GM12878 (cell line): Measurements from ENCODE around the gene RRM2. TPM values are rescaled to one million over a fixed set of nuclear protein-coding genes. Genes with fewer than 3 reads are reported as not detected.

Experiments used
- ATAC-seq: fragments of 200-7000 bp; cut with Tn5 transposase; 3 replicates; pipeline ENCODE4 v1.9.1; 2020; ENCODE audit warnings: mild to moderate bottlenecking, moderate library complexity
- BruUV-seq: library from RNA; stranded (reverse); fragments of 400-500 nt; replicated peaks from 2 replicates; lab custom pipeline; 2021; lab: Mats Ljungman, UMichigan
- CTCF ChIA-PET: fragments of 300-600 bp; sonication (Branson Sonifier 250); formaldehyde crosslinking; extraction: SDS; loops from one replicate; lab custom pipeline; 2021; ENCODE audit warnings: inconsistent platforms; lab: Yijun Ruan, JAX
- POLR2A ChIA-PET: fragments of 350-600 bp; formaldehyde crosslinking; extraction: SDS; loops from one replicate; lab custom pipeline; 2021; ENCODE audit warnings: inconsistent platforms; lab: Charles Lee
- RAD21 ChIA-PET: fragments of 300-600 bp; sonication (Branson Sonifier 250); formaldehyde crosslinking; loops from one replicate; lab custom pipeline; 2023; ENCODE audit warnings: antibody characterized with exemption; ENCODE audit not compliant: unreplicated experiment; lab: Charles Lee
- SMC1A ChIA-PET: fragments of 300-600 bp; sonication (Branson Sonifier 250); formaldehyde crosslinking; loops from one replicate; lab custom pipeline; 2023; ENCODE audit not compliant: unreplicated experiment, uncharacterized antibody; lab: Charles Lee
- DNase-seq: peaks from one replicate; pipeline ENCODE4 v3.0.0-alpha.2; 2011; ENCODE audit warnings: low read depth, low spot score
- FAIRE-seq: peaks from 3 replicates; lab custom pipeline; 2011; peaks lifted over from hg19 to GRCh38; lab: Jason Lieb, UNC
- H2AFZ ChIP-seq: 2 replicates; pipeline ENCODE4 v1.6.0; 2011; ENCODE audit warnings: low read depth, low read length, control low read depth; ENCODE audit not compliant: control insufficient read depth
- H3K27ac ChIP-seq: 2 replicates; pipeline ENCODE4 v1.5.1; 2011; ENCODE audit warnings: control low read depth; ENCODE audit not compliant: control insufficient read depth, insufficient read depth
- H3K27me3 ChIP-seq, 2 experiments: replicated peaks in 1 of 2; 2 replicates each; pipeline versions ENCODE4 v1.6.0 to v1.6.1; 2011; ENCODE audit warnings: low read length in 1 of 2; ENCODE audit not compliant: control insufficient read depth in 2 of 2, insufficient read depth in 2 of 2
- H3K36me3 ChIP-seq, 2 experiments: 2 replicates each; pipeline ENCODE4 v1.5.1; 2011; ENCODE audit warnings: low read length in 1 of 2; ENCODE audit not compliant: control insufficient read depth in 2 of 2, insufficient read depth in 2 of 2
- H3K4me1 ChIP-seq: 2 replicates; pipeline ENCODE4 v1.6.1; 2011; ENCODE audit warnings: mild to moderate bottlenecking, low read length, moderate library complexity, mixed read lengths; ENCODE audit not compliant: control insufficient read depth, insufficient read depth
- H3K4me2 ChIP-seq: 2 replicates; pipeline ENCODE4 v1.6.0; 2011; ENCODE audit warnings: control low read depth; ENCODE audit not compliant: control insufficient read depth, insufficient read depth
- H3K4me3 ChIP-seq: fragments of 200-600 bp; sonication (generic); 2 replicates; pipeline ENCODE4 v1.5.1; 2016
- H3K79me2 ChIP-seq: 2 replicates; pipeline ENCODE4 v1.6.0; 2011; ENCODE audit warnings: low read length; ENCODE audit not compliant: control insufficient read depth, insufficient read depth
- H3K9ac ChIP-seq: 2 replicates; pipeline ENCODE4 v1.8.0; 2011; ENCODE audit warnings: low read length, control low read depth, mixed read lengths; ENCODE audit not compliant: control insufficient read depth, insufficient read depth
- H3K9me3 ChIP-seq: replicated peaks from 3 replicates; pipeline ENCODE4 v1.5.1; 2011; ENCODE audit warnings: mild to moderate bottlenecking, low read length; ENCODE audit not compliant: control insufficient read depth, insufficient read depth
- H4K20me1 ChIP-seq: 2 replicates; pipeline ENCODE4 v1.6.0; 2011; ENCODE audit not compliant: control insufficient read depth, insufficient read depth
- CHD2 ChIP-seq: IDR thresholded peaks from 2 replicates; pipeline ENCODE4 v1.6.1; 2011; ENCODE audit warnings: low read depth, low read length, improper control_type of control experiment, borderline replicate concordance
- DPF2 ChIP-seq: fragments of 450-650 bp; IDR thresholded peaks from 2 replicates; pipeline ENCODE4 v1.6.1; 2017; ENCODE audit warnings: mild to moderate bottlenecking
- EGR1 ChIP-seq, 2 experiments: IDR thresholded peaks; 1 replicate in 1 of 2; 2 replicates in 1 of 2; pipeline ENCODE4 v1.6.1; 2011 to 2012; ENCODE audit warnings: low read depth in 2 of 2, low read length in 2 of 2, borderline replicate concordance in 1 of 2, mild to moderate bottlenecking in 1 of 2, moderate library complexity in 1 of 2
- ETV6 ChIP-seq, 2 experiments: fragments of 450-650 bp in 1 of 2; IDR thresholded peaks in 1 of 2; conservative IDR thresholded peaks in 1 of 2; 2 replicates each; pipeline ENCODE4 v1.6.1; 2014; ENCODE audit warnings: antibody characterized with exemption in 1 of 2, borderline replicate concordance in 1 of 2, low read depth in 1 of 2, mild to moderate bottlenecking in 1 of 2, moderate library complexity in 1 of 2
- FOXM1 ChIP-seq: IDR thresholded peaks from 2 replicates; pipeline ENCODE4 v1.6.1; 2012; ENCODE audit warnings: low read depth, mild to moderate bottlenecking, inconsistent platforms, low read length, moderate library complexity
- IRF4 ChIP-seq: IDR thresholded peaks from 2 replicates; pipeline ENCODE4 v1.6.1; 2011; ENCODE audit warnings: low read depth, low read length
- LARP7 ChIP-seq: fragments of 450-650 bp; IDR thresholded peaks from 2 replicates; pipeline ENCODE4 v1.6.1; 2017; ENCODE audit warnings: mild to moderate bottlenecking
- MEF2A ChIP-seq: IDR thresholded peaks from 2 replicates; pipeline ENCODE4 v1.6.1; 2011; ENCODE audit warnings: low read depth, mild to moderate bottlenecking, low read length, moderate library complexity; ENCODE audit not compliant: insufficient read depth
- MTA2 ChIP-seq: fragments of 450-650 bp; IDR thresholded peaks from 2 replicates; pipeline ENCODE4 v1.6.1; 2016; ENCODE audit warnings: low read depth, mild to moderate bottlenecking, moderate library complexity
- MXI1 ChIP-seq: fragments of 150-350 bp; IDR thresholded peaks from 2 replicates; pipeline ENCODE4 v1.6.1; 2011; ENCODE audit warnings: low read depth, mild to moderate bottlenecking, inconsistent platforms, low read length, improper control_type of control experiment
- PKNOX1 ChIP-seq: fragments of 450-650 bp; IDR thresholded peaks from 2 replicates; pipeline ENCODE4 v1.6.1; 2016; ENCODE audit warnings: mild to moderate bottlenecking
- POLR2AphosphoS5 ChIP-seq: IDR thresholded peaks from 2 replicates; pipeline ENCODE4 v1.6.1; 2011; ENCODE audit warnings: mild to moderate bottlenecking, low read length, inconsistent platforms
- RELA ChIP-seq: fragments of 450-650 bp; IDR thresholded peaks from 2 replicates; pipeline ENCODE4 v1.8.0; 2014; ENCODE audit warnings: borderline replicate concordance; ENCODE audit not compliant: partially characterized antibody
- SMAD1 ChIP-seq: fragments of 450-650 bp; IDR thresholded peaks from 2 replicates; pipeline ENCODE4 v1.6.1; 2018; ENCODE audit warnings: mild to moderate bottlenecking, low read depth; ENCODE audit not compliant: partially characterized antibody
- SMAD5 ChIP-seq: IDR thresholded peaks from 2 replicates; pipeline ENCODE4 v1.6.1; 2016; ENCODE audit warnings: antibody characterized with exemption, low read depth
- SMARCA5 ChIP-seq: fragments of 450-650 bp; IDR thresholded peaks from 2 replicates; pipeline ENCODE4 v1.6.1; 2017; ENCODE audit warnings: mild to moderate bottlenecking
- TARDBP ChIP-seq: IDR thresholded peaks from 2 replicates; pipeline ENCODE4 v1.6.1; 2016; ENCODE audit warnings: borderline replicate concordance
- ZNF592 ChIP-seq: fragments of 450-650 bp; IDR thresholded peaks from 2 replicates; pipeline ENCODE4 v1.6.1; 2017; ENCODE audit warnings: mild to moderate bottlenecking, moderate library complexity
- ZSCAN29 ChIP-seq: fragments of 450-650 bp; IDR thresholded peaks from 2 replicates; pipeline ENCODE4 v1.6.1; 2017; ENCODE audit warnings: mild to moderate bottlenecking, moderate library complexity
- WGBS: methylation state at CpG from one replicate; pipeline ENCODE4 v1.1.6; 2016; ENCODE audit warnings: low lambda C conversion rate; ENCODE audit not compliant: insufficient replicate concordance, insufficient coverage; ENCODE audit errors: missing lambda C conversion rate; 5-methylcytosine and 5-hydroxymethylcytosine counted together
- in situ Hi-C: fragments of 300-500 bp; cut with MboI; formaldehyde crosslinking; loops from 9 replicates; pipeline ENCODE4 v1.14.3; 2018; ENCODE audit warnings: mixed read lengths
- intact Hi-C: fragments of 100-400 bp; cut with micrococcal nuclease; formaldehyde crosslinking; loops from one replicate; pipeline ENCODE4 v1.14.2; 2022; ENCODE audit not compliant: unreplicated experiment
- polyA plus RNA-seq, 11 experiments: library from polyadenylated mRNA; depleted of rRNA in 4 of 11; unstranded in 6 of 11; stranded (reverse) in 5 of 11; fragments of >200 nt; fragmentation: Nextera tagmentation in 4 of 11; fragmentation: Illumina TruSeq in 1 of 11; extraction: Ambion mirVana in 4 of 11; extraction: Trizol in 1 of 11; gene quantifications; 1 replicate in 1 of 11; 2 replicates in 10 of 11; pipeline versions ENCODE4 v1.2.1 to v1.2.3, GENCODE V29; 2011 to 2016; ENCODE audit warnings: inconsistent platforms in 2 of 11, missing spikeins in 2 of 11, low read depth in 1 of 11
- total RNA-seq, 4 experiments: library from RNA; depleted of rRNA in 3 of 4; stranded (reverse); fragments of >200 nt in 3 of 4; fragmentation: Illumina TruSeq in 1 of 4; extraction: Trizol in 1 of 4; gene quantifications; 2 replicates each; pipeline versions ENCODE4 v1.2.1 to v1.2.3, GENCODE V29; 2013 to 2021

The RRM2 gene
- total and polyA plus RNA-seq, 10 of the 15 experiments (the other 5 are each of a cell fraction or from before 2014, with no cell fraction given) = 54.4 to 771 (median 159) TPM

GRCh38 chr2:10120158-10120876 is 2.2 kb upstream of the RRM2 start:
- Histone ChIP-seq H3K4me3 (peak overlapping the region; percentile 71), H4K20me1 (no peaks in the 10 kb centered on the region), H3K4me1 (peaks cover under 1% of the 10 kb centered on the region), H3K36me3 (peaks cover 0 to 4% of the 10 kb centered on the region in 2 experiments; a peak in 2 of 4 replicates), H3K27me3 (no peaks in the 10 kb centered on the region), H3K4me2 (peak overlapping the region; percentile 95), H3K79me2 (peaks cover 52% of the 10 kb centered on the region), H3K9me3 (no peaks in the 10 kb centered on the region), H3K9ac (peak overlapping the region; percentile 98), H2AFZ (peak overlapping the region; percentile 90), H3K27ac (peak overlapping the region; percentile 98)
- intact Hi-C loops = loop anchor here (2.0 kb wide), 1 partner anchor 38 kb away; no protein-coding TSS in a partner anchor
- ChIA-PET CTCF (interaction anchor here (0.9 to 3.4 kb wide), 15 partner anchors 16 to 325 kb away, joined by 3 to 29 read pairs (median 8); no protein-coding TSS in a partner anchor), SMC1A (interaction anchor here (1.0 to 3.8 kb wide), 11 partner anchors 11 to 325 kb away, joined by 3 to 25 read pairs (median 7); no protein-coding TSS in a partner anchor), POLR2A (interaction anchor here (0.7 to 2.5 kb wide), 12 partner anchors 29 to 570 kb away, joined by 3 to 15 read pairs (median 6); partner anchors contain the start of genes CYS1, NOL10 and TAF1B), RAD21 (interaction anchor here (0.7 to 4.6 kb wide), 14 partner anchors 16 to 328 kb away, joined by 3 to 41 read pairs (median 6); partner anchors contain the start of genes CYS1 and ODC1)
- FAIRE-seq = peak; percentile 49
- TSS peak; percentile 53 for BruUV-seq
- WGBS = under 1% methylated on average over 58 of the region's 60 CpGs
- peak; percentile 83 for DNase-seq
- ATAC-seq = peak; percentile 79
- in situ Hi-C loops = no loop called here
- no peak for TF ChIP-seq TARDBP
- no peak for TF ChIP-seq ZSCAN29
- TF ChIP-seq FOXM1 = no peak
- TF ChIP-seq ZNF592 = no peak
- TF ChIP-seq SMAD5 = peak; percentile 80
- TF ChIP-seq MXI1 = no peak
- TF ChIP-seq ETV6 (conservative IDR thresholded peaks at IDR 0.05 in 1 of 2, IDR thresholded peaks at IDR 0.05 in 1 of 2; ENCODE audit: borderline replicate concordance in 1 of 2, low read depth in 1 of 2) = peak in 1 of 2 experiments; percentile 45; a peak in 1 of 4 replicates
- TF ChIP-seq RELA = no peak
- TF ChIP-seq MEF2A = no peak
- TF ChIP-seq CHD2 = peak; percentile 24; the same call in 1 of the 2 replicates
- peak in 1 of 2 experiments; percentile 68; a peak in 2 of 3 replicates for TF ChIP-seq EGR1 (IDR thresholded peaks at IDR 0.05; ENCODE audit: borderline replicate concordance in 1 of 2, low read depth in 2 of 2, low read length in 2 of 2)
- peak; percentile 76 for TF ChIP-seq DPF2
- peak; percentile 89 for TF ChIP-seq POLR2AphosphoS5
- TF ChIP-seq SMARCA5 = 0 out of 2 replicates have a peak, but pooled peaks have one; percentile 16
- TF ChIP-seq MTA2 = no peak; the same call in 1 of the 2 replicates
- no peak for TF ChIP-seq IRF4
- peak; percentile 67 for TF ChIP-seq PKNOX1
- TF ChIP-seq LARP7 = 0 out of 2 replicates have a peak, but pooled peaks have one; percentile 35
- TF ChIP-seq SMAD1 = no peak
